Left ventricle myocardium inferior (tissue), 1 donor: ENCODE data around the gene SYT15B. TPM values are rescaled to one million over a fixed set of nuclear protein-coding genes. Genes with fewer than 3 reads are reported as not detected.

Experiments used
- total RNA-seq: library from RNA; stranded (reverse); fragmentation: NEBNext Ultra II Directional; extraction: Animal tissue kit (Norgen Biotek cat#: 25700); gene quantifications from one replicate; pipeline ENCODE4 v1.2.1, GENCODE V29; 2021
- donor health status: DM: no; HTN: yes; CAD: no; lungs with severe emphysema.

Gene SYT15B
- total RNA-seq, 1 donor from 2014 or later: 0.93 TPM

Other genes starting within 250 kb of the SYT15B start
- 1.6 TPM for gene AGAP9, start 240.0 kb downstream of the SYT15B start, total RNA-seq
- not detected for gene NPY4R2, start 155.1 kb upstream of the SYT15B start, total RNA-seq
- gene FAM25C, start 236.2 kb upstream of the SYT15B start, total RNA-seq: not detected